Islet precursor cell (in vitro differentiated cells): ENCODE results near the gene NFKBIE.

Experiments used
- DNase-seq: peaks from one replicate; pipeline ENCODE4 v3.0.0-alpha.2; 2018

Gene NFKBIE

GRCh38 chr6:44224029-44224964 lies 41.1 kb downstream of the NFKBIE start:
- peak; percentile 41 for DNase-seq

GRCh38 chr6:44223319-44224028 lies 41.9 kb downstream of the NFKBIE start, which contains the start of gene SLC29A1:
Gene SLC29A1 (plus strand): TSS chr6:44223595. CDS start chr6:44227314, 3,719 bp downstream.
- peak; percentile 86 for DNase-seq

GRCh38 chr6:44222486-44223318 lies 42.6 kb downstream of the NFKBIE start:
- no peak for DNase-seq

GRCh38 chr6:44221961-44222335 lies 43.4 kb downstream of the NFKBIE start:
- DNase-seq = no peak

GRCh38 chr6:44221291-44221960 lies 43.9 kb downstream of the NFKBIE start:
- peak; percentile 87 for DNase-seq

GRCh38 chr6:44220913-44221290 lies 44.4 kb downstream of the NFKBIE start:
- DNase-seq = no peak

- no peak for DNase-seq
These were observed 45.3 kb downstream of the NFKBIE start for GRCh38 chr6:44219815-44220784.

GRCh38 chr6:44219053-44219814 lies 46.1 kb downstream of the NFKBIE start:
- peak; percentile 95 for DNase-seq

- DNase-seq = peak; percentile 88
These were observed 47.8 kb downstream of the NFKBIE start for GRCh38 chr6:44217332-44218143.

- no peak for DNase-seq
These were observed 48.5 kb downstream of the NFKBIE start, which contains the start of gene MYMX for GRCh38 chr6:44216677-44217331. Gene MYMX (plus strand): TSS chr6:44216926. CDS start chr6:44217472, 546 bp downstream.

GRCh38 chr6:44214307-44214706 lies 51.0 kb downstream of the NFKBIE start:
- no peak for DNase-seq

- no peak for DNase-seq
These were observed 54.1 kb downstream of the NFKBIE start for GRCh38 chr6:44211284-44211683.
